HEK293 (cell line): ENCODE data around the gene UNC93A.

Source experiments
- CTCF ChIA-PET: fragments of 350-600 bp; formaldehyde crosslinking; extraction: SDS; loops from one replicate; lab custom pipeline; 2021; ENCODE audit warnings: antibody characterized with exemption; lab: Yijun Ruan, JAX
- POLR2A ChIA-PET: fragments of 300-600 bp; formaldehyde crosslinking; extraction: SDS; loops from one replicate; lab custom pipeline; 2020; ENCODE audit warnings: antibody characterized with exemption, inconsistent platforms; lab: Yijun Ruan, JAX
- H3K27ac ChIP-seq: fragments of 200-500 bp; sonication (Bioruptor generic); 2 replicates; pipeline ENCODE4 v1.5.1; 2014; ENCODE audit warnings: low read depth, low read length, control low read depth, inconsistent platforms; ENCODE audit errors: extremely low read depth
- H3K36me3 ChIP-seq, 2 experiments: fragments of 200-500 bp in 1 of 2; sonication (Bioruptor generic) in 1 of 2; 1 replicate in 1 of 2; 2 replicates in 1 of 2; pipeline ENCODE4 v1.5.1; 2014 to 2017; ENCODE audit warnings: inconsistent platforms in 2 of 2, low read length in 2 of 2; ENCODE audit not compliant: control insufficient read depth in 2 of 2, insufficient read depth in 1 of 2
- H3K4me1 ChIP-seq: fragments of 200-500 bp; sonication (Bioruptor generic); 2 replicates; pipeline ENCODE4 v1.5.1; 2014; ENCODE audit warnings: mild to moderate bottlenecking, low read length, inconsistent platforms; ENCODE audit not compliant: control insufficient read depth, insufficient read depth
- H3K4me3 ChIP-seq: 2 replicates; pipeline ENCODE4 v1.5.1; 2011; ENCODE audit warnings: low read depth, mild to moderate bottlenecking, control low read depth, low read length, moderate library complexity
- H3K9me3 ChIP-seq: fragments of 200-500 bp; sonication (Bioruptor generic); 2 replicates; pipeline ENCODE4 v1.5.1; 2014; ENCODE audit warnings: low read depth, low read length, inconsistent platforms; ENCODE audit not compliant: control insufficient read depth, insufficient read depth
- KLF10 ChIP-seq: fragments of 450-650 bp; IDR thresholded peaks from 2 replicates; pipeline ENCODE4 v1.5.1; 2018; ENCODE audit warnings: missing biosample characterization, mild to moderate bottlenecking, missing genetic modification characterization
- PRDM1 ChIP-seq: fragments of 450-650 bp; formaldehyde crosslinking; IDR thresholded peaks from 2 replicates; pipeline ENCODE4; 2016; ENCODE audit warnings: missing biosample characterization, missing genetic modification characterization
- RBAK ChIP-seq: fragments of 450-650 bp; formaldehyde crosslinking; IDR thresholded peaks from 2 replicates; pipeline ENCODE4 v1.5.1; 2016; ENCODE audit warnings: missing biosample characterization, missing genetic modification characterization
- SCRT1 ChIP-seq: fragments of 450-650 bp; formaldehyde crosslinking; IDR thresholded peaks from 2 replicates; pipeline ENCODE4 v1.5.1; 2016; ENCODE audit warnings: missing biosample characterization, missing genetic modification characterization, borderline replicate concordance
- TRIM28 ChIP-seq: IDR thresholded peaks from 2 replicates; pipeline ENCODE4 v1.6.1; 2011; ENCODE audit warnings: low read length, control low read depth, borderline replicate concordance
- ZBTB21 ChIP-seq: fragments of 450-650 bp; formaldehyde crosslinking; IDR thresholded peaks from 2 replicates; pipeline ENCODE4 v1.5.1; 2017; ENCODE audit warnings: missing biosample characterization, missing genetic modification characterization
- ZFHX2 ChIP-seq: fragments of 450-650 bp; formaldehyde crosslinking; conservative IDR thresholded peaks from 2 replicates; pipeline ENCODE4 v1.5.1; 2016; ENCODE audit warnings: missing biosample characterization, missing genetic modification characterization
- ZIC2 ChIP-seq: fragments of 450-650 bp; formaldehyde crosslinking; IDR thresholded peaks from 2 replicates; pipeline ENCODE4 v1.5.1; 2016; ENCODE audit warnings: missing biosample characterization, missing genetic modification characterization
- ZNF223 ChIP-seq: fragments of 450-650 bp; formaldehyde crosslinking; IDR thresholded peaks from 2 replicates; pipeline ENCODE4 v1.5.1; 2016; ENCODE audit warnings: missing biosample characterization, missing genetic modification characterization
- ZNF248 ChIP-seq: fragments of 450-650 bp; formaldehyde crosslinking; IDR thresholded peaks from 2 replicates; pipeline ENCODE4 v1.5.1; 2017; ENCODE audit warnings: missing biosample characterization, missing genetic modification characterization
- ZNF354C ChIP-seq: fragments of 450-650 bp; formaldehyde crosslinking; IDR thresholded peaks from 2 replicates; pipeline ENCODE4 v1.5.1; 2016; ENCODE audit warnings: missing biosample characterization, missing genetic modification characterization, low read depth, borderline replicate concordance
- ZNF416 ChIP-seq: fragments of 450-650 bp; formaldehyde crosslinking; IDR thresholded peaks from 2 replicates; pipeline ENCODE4 v1.5.1; 2016; ENCODE audit warnings: missing biosample characterization, missing genetic modification characterization
- ZNF473 ChIP-seq: fragments of 450-650 bp; formaldehyde crosslinking; IDR thresholded peaks from 2 replicates; pipeline ENCODE4 v1.5.1; 2017; ENCODE audit warnings: missing biosample characterization, missing genetic modification characterization
- ZNF514 ChIP-seq: fragments of 450-650 bp; formaldehyde crosslinking; IDR thresholded peaks from 2 replicates; pipeline ENCODE4 v1.5.1; 2016; ENCODE audit warnings: missing biosample characterization, missing genetic modification characterization
- ZNF548 ChIP-seq: fragments of 450-650 bp; formaldehyde crosslinking; IDR thresholded peaks from 2 replicates; pipeline ENCODE4 v1.5.1; 2016; ENCODE audit warnings: missing biosample characterization, missing genetic modification characterization
- ZNF768 ChIP-seq: fragments of 450-650 bp; formaldehyde crosslinking; IDR thresholded peaks from 2 replicates; pipeline ENCODE4 v1.5.1; 2018; ENCODE audit warnings: missing biosample characterization, mild to moderate bottlenecking, missing genetic modification characterization
- TF ChIP-seq, protein P1 (sequence below): fragments of 450-650 bp; formaldehyde crosslinking; IDR thresholded peaks from 2 replicates; pipeline ENCODE4 v1.5.1; 2016; ENCODE audit warnings: missing biosample characterization, missing genetic modification characterization
- TF ChIP-seq, protein P2 (sequence below): fragments of 450-650 bp; formaldehyde crosslinking; IDR thresholded peaks from 2 replicates; pipeline ENCODE4 v1.5.1; 2016; ENCODE audit warnings: missing biosample characterization, missing genetic modification characterization
- TF ChIP-seq, protein P3 (sequence below): fragments of 450-650 bp; formaldehyde crosslinking; IDR thresholded peaks from 2 replicates; pipeline ENCODE4 v1.5.1; 2016; ENCODE audit warnings: missing biosample characterization, missing genetic modification characterization
- TF ChIP-seq, protein P4 (sequence below): fragments of 450-650 bp; formaldehyde crosslinking; IDR thresholded peaks from 2 replicates; pipeline ENCODE4 v1.5.1; 2017; ENCODE audit warnings: missing biosample characterization, missing genetic modification characterization
- TF ChIP-seq, protein P5 (sequence below): fragments of 450-650 bp; formaldehyde crosslinking; IDR thresholded peaks from 2 replicates; pipeline ENCODE4 v1.5.1; 2016; ENCODE audit warnings: missing biosample characterization, missing genetic modification characterization

UNC93A gene

DNA sequence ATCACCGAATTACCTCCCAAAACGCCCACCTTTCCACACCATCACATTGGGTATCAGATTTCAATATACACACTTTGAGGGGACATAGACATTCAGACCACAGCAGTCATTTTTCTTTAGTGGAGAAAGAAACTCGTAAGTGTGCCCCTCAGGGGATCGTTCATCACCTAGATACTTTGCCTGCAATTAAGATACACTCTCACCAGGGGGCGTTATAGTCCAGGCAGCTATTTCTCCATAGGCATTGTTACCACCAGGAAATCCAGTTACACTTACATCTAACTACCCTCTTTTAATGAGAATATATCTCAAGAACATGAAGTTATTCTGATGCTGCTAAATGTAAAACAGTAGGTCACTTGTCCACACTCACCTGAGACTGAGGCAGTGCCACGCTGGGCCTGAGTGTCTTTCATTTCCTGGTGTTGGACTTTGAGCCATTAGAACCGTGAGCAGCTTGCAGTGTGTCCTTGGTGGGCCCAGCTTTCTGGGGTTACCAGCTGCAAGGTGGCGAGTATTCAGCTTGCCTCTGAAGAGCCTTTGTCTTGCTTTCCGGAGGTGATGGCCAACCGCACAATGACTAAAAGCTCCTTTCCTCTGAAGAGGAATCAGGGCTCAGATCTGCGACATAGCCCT lies 35.1 kb upstream of the UNC93A start:
- POLR2A ChIA-PET: interaction anchor here (0.5 kb wide), 1 partner anchor 281 kb away, joined by 5 read pairs; no protein-coding TSS in a partner anchor
- no peak overlapping the region for H3K27ac ChIP-seq
- no peaks in the 10 kb centered on the region for H3K4me1 ChIP-seq
- CTCF ChIA-PET: interaction anchor here (0.6 to 1.5 kb wide), 4 partner anchors 9 to 1323 kb away, joined by 3 to 4 read pairs (median 4); no protein-coding TSS in a partner anchor
- H3K4me3 ChIP-seq: no peak overlapping the region
- H3K9me3 ChIP-seq: no peaks in the 10 kb centered on the region
- no peaks in the 10 kb centered on the region for H3K36me3 ChIP-seq
- TF ChIP-seq, protein P1, sequence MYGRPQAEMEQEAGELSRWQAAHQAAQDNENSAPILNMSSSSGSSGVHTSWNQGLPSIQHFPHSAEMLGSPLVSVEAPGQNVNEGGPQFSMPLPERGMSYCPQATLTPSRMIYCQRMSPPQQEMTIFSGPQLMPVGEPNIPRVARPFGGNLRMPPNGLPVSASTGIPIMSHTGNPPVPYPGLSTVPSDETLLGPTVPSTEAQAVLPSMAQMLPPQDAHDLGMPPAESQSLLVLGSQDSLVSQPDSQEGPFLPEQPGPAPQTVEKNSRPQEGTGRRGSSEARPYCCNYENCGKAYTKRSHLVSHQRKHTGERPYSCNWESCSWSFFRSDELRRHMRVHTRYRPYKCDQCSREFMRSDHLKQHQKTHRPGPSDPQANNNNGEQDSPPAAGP (tag by site-specific recombination): no peak
- no peak for TF ChIP-seq ZNF548 (tag by site-specific recombination)
- no peak for TF ChIP-seq ZNF416 (tag by site-specific recombination)
- no peak for TF ChIP-seq PRDM1 (tag by site-specific recombination)
- no peak for TF ChIP-seq ZIC2 (tag by site-specific recombination)
- TF ChIP-seq, protein P2, sequence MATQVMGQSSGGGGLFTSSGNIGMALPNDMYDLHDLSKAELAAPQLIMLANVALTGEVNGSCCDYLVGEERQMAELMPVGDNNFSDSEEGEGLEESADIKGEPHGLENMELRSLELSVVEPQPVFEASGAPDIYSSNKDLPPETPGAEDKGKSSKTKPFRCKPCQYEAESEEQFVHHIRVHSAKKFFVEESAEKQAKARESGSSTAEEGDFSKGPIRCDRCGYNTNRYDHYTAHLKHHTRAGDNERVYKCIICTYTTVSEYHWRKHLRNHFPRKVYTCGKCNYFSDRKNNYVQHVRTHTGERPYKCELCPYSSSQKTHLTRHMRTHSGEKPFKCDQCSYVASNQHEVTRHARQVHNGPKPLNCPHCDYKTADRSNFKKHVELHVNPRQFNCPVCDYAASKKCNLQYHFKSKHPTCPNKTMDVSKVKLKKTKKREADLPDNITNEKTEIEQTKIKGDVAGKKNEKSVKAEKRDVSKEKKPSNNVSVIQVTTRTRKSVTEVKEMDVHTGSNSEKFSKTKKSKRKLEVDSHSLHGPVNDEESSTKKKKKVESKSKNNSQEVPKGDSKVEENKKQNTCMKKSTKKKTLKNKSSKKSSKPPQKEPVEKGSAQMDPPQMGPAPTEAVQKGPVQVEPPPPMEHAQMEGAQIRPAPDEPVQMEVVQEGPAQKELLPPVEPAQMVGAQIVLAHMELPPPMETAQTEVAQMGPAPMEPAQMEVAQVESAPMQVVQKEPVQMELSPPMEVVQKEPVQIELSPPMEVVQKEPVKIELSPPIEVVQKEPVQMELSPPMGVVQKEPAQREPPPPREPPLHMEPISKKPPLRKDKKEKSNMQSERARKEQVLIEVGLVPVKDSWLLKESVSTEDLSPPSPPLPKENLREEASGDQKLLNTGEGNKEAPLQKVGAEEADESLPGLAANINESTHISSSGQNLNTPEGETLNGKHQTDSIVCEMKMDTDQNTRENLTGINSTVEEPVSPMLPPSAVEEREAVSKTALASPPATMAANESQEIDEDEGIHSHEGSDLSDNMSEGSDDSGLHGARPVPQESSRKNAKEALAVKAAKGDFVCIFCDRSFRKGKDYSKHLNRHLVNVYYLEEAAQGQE (tag by site-specific recombination): no peak
- TF ChIP-seq, protein P3, sequence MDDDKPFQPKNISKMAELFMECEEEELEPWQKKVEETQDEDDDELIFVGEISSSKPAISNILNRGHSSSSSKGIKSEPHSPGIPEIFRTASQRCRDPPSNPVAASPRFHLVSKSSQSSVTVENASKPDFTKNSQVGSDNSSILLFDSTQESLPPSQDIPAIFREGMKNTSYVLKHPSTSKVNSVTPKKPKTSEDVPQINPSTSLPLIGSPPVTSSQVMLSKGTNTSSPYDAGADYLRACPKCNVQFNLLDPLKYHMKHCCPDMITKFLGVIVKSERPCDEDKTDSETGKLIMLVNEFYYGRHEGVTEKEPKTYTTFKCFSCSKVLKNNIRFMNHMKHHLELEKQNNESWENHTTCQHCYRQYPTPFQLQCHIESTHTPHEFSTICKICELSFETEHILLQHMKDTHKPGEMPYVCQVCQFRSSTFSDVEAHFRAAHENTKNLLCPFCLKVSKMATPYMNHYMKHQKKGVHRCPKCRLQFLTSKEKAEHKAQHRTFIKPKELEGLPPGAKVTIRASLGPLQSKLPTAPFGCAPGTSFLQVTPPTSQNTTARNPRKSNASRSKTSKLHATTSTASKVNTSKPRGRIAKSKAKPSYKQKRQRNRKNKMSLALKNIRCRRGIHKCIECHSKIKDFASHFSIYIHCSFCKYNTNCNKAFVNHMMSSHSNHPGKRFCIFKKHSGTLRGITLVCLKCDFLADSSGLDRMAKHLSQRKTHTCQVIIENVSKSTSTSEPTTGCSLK (tag by site-specific recombination): no peak
- no peak for TF ChIP-seq RBAK (tag by site-specific recombination)
- no peak for TF ChIP-seq ZFHX2
- no peak for TF ChIP-seq KLF10 (tag by site-specific recombination)
- TF ChIP-seq, protein P4, sequence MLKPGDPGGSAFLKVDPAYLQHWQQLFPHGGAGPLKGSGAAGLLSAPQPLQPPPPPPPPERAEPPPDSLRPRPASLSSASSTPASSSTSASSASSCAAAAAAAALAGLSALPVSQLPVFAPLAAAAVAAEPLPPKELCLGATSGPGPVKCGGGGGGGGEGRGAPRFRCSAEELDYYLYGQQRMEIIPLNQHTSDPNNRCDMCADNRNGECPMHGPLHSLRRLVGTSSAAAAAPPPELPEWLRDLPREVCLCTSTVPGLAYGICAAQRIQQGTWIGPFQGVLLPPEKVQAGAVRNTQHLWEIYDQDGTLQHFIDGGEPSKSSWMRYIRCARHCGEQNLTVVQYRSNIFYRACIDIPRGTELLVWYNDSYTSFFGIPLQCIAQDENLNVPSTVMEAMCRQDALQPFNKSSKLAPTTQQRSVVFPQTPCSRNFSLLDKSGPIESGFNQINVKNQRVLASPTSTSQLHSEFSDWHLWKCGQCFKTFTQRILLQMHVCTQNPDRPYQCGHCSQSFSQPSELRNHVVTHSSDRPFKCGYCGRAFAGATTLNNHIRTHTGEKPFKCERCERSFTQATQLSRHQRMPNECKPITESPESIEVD (tag by site-specific recombination): no peak
- TF ChIP-seq TRIM28: no peak
- no peak for TF ChIP-seq ZNF514 (tag by site-specific recombination)
- no peak for TF ChIP-seq ZBTB21 (tag by site-specific recombination)

DNA sequence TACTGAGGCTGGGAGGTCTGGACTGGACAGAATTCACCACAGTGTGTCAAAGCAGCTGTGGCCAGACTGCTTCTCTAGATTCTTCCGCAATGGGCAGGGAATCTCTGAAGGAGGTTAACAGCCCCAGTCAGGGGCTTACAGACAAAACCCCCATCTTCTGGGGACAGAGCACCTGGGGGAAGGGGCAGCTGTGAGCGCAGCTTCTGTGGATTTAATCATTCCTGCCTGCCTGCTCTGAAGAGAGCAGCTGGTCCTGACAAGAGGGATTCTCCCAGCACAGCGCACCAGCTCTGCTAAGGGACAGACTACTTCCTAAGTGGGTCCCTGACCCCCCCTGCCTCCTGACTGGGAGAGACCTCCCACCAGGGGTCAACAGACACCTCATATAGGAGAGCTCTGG lies 32.5 kb upstream of the UNC93A start:
- TF ChIP-seq ZNF223 (tag by site-specific recombination) (no peak), ZNF248 (tag by site-specific recombination) (no peak), ZNF354C (no peak), SCRT1 (tag by site-specific recombination) (no peak), ZNF473 (no peak), ZNF768 (tag by site-specific recombination) (no peak)
- TF ChIP-seq, protein P5, sequence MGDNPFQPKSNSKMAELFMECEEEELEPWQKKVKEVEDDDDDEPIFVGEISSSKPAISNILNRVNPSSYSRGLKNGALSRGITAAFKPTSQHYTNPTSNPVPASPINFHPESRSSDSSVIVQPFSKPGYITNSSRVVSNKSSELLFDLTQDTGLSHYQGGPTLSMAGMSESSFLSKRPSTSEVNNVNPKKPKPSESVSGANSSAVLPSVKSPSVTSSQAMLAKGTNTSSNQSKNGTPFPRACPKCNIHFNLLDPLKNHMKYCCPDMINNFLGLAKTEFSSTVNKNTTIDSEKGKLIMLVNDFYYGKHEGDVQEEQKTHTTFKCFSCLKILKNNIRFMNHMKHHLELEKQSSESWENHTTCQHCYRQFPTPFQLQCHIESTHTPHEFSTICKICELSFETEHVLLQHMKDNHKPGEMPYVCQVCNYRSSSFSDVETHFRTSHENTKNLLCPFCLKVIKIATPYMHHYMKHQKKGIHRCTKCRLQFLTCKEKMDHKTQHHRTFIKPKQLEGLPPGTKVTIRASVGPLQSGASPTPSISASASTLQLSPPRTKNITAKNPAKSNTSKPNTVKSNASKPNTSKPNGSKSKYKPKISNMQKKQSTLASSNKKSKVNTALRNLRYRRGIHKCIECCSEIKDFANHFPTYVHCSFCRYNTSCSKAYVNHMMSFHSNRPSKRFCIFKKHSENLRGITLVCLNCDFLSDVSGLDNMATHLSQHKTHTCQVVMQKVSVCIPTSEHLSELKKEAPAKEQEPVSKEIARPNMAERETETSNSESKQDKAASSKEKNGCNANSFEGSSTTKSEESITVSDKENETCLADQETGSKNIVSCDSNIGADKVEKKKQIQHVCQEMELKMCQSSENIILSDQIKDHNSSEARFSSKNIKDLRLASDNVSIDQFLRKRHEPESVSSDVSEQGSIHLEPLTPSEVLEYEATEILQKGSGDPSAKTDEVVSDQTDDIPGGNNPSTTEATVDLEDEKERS (tag by site-specific recombination): no peak
- Histone ChIP-seq H3K36me3 (no peaks in the 10 kb centered on the region), H3K4me1 (no peaks in the 10 kb centered on the region), H3K27ac (no peak overlapping the region), H3K9me3 (no peaks in the 10 kb centered on the region), H3K4me3 (no peak overlapping the region)
- ChIA-PET CTCF (interaction anchor here (0.6 kb wide), 1 partner anchor 1378 kb away, joined by 3 read pairs; no protein-coding TSS in a partner anchor), POLR2A (no interaction called here)
